GM21786 (cell line): ENCODE results near the gene ST3GAL4.

Experiments
- ATAC-seq: cut with Tn5 transposase; IDR thresholded peaks from one replicate; pipeline ENCODE4 v1.9.1; 2021; ENCODE audit not compliant: unreplicated experiment

ST3GAL4 gene

DNA sequence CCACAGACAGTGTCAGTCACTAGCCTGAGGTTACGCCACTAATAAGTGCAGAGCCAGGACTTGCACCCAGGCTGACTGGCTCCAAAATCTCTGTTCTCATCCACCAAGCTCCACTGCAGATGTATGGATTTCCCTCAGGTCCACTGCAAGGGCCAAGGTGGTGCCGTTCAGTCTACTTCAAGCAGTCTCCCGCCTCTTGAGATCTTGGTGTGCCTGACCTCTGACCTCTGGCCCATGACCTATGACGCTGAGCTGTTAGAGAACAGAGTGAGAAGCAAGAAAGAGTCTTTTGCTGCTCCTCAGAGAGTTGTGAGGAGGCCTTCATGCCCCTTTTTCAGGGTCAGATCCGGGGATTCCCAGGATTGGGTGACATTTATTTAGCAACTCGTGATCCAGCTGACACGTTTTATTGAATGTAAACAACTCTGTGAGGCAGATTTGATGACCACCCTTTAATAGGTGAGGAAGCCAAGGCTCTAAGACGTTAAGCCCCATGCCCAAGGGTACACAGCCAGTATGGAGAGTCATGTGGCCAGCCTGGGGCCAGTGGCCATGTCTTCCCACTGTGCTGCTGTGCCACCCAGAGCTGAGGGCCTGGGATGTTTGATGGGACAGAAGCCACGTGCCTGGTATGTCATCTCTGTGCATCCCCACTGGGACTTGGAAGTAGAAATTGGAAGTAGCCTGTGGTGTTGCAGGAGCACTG is 26.4 kb upstream of the ST3GAL4 start:
- ATAC-seq: no peak

DNA sequence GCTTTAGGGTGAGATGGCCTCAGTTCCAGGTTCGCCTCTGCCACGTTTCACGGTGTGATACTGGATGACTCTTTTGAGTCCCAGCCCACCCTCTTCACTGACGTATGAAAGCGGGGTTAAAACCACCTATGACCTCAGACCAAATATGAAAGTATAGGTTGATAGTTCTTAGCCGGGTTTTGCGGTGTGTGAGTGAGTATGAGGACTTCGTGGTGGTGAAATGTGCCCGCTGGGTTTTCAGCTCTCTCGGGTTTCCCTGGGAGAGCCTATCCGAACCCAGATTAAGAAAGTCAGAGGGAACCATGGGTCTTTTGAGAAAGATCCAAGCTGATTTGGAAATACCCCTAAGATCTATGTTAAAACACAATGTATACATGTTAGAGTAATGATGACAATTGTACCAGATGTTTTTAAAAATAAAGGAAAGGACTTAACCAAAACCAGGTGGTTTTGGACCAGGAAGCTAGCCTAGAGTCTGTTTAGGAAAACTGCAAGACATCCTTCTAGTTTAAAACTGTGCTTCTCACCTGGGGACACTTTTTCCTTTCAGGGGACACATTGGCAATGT is 25.8 kb upstream of the ST3GAL4 start:
- ATAC-seq: no peak

DNA sequence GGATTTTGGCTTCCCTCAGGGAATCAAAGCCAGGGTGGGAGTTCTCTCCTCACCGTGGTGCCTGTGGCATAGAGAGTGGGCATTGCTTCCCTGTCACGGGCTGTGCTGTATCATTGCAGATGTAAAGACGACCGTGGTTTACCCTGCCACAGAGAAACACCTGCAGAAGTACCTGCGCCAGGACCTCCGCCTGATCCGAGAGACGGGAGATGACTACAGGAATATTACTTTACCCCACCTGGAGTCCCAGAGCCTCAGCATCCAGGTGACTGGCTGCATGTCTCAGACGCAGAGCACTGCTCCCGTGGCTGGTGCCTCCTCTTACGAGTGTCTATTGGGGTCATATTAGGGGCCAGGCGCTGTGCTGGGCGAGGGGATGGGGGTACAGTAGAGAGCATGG is 24.2 kb upstream of the ST3GAL4 start:
- no peak for ATAC-seq

DNA sequence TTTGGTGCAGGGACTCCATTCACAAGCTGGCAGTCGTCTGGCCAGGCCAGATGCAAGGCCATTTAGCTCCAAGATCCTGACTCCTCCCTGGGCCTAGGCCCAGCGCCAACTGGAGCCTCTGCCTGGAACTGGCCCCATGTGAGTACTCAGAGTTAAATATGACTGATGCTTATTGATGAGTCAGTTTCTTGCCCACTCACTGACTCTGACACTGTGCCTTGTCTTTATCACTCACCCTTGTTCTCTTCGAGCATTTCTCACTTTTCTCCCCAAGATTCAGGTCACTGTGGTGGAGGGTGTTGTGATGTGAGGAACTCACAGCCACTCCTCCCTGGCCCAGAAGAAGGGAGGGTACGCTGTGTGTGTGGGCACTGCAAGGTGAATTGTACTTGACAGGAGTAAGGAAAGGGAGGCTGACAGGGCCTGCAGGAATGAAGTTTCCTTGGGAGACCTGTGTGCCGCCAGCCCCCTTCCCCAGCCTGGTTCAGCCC is 23.2 kb upstream of the ST3GAL4 start:
- no peak for ATAC-seq

DNA sequence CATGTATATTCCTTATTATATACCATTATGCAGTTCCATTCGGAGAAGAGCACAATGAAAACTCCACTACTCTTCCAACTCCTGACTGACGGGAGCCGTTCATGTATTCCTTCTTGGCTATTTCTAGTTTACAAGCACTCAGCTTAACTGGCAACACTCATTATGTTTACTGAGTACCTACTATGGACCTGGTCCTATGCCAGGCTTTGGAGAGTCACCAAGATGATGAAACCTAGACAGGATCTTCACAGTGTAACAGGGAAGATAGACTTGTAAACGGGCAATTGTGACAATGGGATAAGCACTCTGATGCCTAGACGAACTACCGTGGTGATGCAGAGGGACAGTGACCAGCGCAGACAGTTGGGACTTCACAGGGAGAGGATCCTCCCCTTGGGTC is 22.3 kb upstream of the ST3GAL4 start:
- ATAC-seq: no peak

DNA sequence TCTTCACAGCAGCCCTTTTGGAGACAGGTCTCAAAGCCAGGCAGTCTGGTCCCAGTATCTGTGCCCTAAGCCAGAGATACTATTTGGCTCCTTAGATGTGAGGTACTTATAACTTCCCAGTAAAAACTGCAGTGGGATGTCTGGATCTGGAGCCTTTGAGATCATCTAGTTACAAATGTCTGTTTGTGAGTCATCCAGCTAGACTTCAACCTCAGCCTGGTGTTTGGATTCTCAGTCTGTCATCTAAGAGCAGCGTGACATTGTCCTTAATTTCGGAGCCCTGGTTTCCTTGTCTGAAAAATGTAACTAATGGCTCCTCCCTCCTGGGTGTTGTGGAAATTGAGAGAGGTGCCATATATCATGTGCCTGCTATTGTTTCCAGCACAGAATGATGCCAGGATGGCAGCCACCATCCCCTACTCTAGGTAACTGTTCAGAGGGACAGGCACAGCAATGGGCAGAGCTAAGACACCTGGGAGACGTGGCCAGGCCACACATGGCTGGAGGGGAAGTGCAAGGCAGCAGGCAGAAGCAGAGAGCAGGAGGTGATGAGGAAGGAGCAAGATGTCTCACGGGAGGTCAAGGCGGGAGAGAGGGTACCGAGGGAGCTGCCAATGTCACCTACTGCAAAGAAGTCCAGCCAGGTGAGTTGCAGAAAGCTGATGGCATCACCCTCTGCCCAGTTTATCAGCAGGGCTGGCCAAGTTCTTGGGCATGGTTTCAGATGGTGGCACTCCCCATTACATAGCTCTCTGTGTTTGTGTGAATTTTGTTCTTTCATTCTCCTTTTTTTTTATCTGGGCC is 20.6 kb upstream of the ST3GAL4 start:
- no peak for ATAC-seq

DNA sequence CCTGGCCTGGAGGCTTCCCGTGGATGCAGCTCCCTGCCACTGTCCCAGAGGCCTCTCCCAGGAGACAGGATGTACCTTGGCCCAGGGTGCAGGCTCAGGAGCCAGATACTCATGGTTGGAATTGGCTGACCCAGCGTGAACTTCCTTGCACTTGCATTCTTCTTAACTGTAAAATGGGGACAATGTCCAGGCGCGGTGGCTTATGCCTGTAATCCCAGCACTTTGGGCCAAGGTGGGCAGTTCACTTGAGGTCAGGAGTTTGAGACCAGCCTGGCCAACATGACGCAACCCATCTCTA is 20.1 kb upstream of the ST3GAL4 start:
- ATAC-seq: no peak

DNA sequence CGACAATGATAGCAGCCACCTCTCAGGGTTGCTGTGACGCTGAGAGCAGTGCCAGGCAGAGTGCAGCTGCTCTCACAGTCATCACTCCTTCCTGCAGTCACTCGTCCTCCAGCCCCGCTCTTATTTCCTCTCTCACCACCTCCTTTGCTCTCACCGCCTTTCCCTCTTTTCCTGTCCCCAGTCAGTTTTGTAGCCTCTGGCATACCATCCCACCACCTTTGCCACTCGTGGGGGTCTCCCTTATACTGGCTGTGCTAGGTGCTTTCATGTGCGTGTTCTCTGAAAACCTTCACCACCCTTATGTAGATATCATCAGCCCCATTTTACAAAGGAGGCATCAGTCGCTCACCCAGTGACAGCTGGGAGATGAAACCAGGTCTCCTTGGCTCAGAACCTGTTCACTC is 19.3 kb upstream of the ST3GAL4 start:
- no peak for ATAC-seq

DNA sequence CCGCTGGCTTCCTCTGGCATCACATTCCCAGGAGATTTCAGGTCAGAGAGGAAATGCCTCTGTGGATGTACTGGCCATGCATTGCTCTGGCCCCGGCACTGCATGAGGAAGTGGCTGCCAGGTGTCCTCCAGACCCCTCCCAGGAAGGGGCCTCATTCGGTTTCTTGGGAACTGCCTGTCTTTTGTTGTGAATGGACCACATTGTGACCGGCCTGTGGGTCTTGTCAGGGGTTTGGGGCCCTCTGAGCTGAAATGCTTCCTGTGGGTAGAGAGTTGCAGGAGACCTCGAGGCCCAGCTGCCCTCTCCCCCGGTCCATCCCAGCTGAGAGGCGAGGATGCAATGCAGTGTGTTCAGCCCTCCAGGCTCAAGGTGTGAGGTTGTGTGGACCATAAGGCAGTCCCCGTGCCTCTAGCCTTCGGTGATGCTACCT is 18.8 kb upstream of the ST3GAL4 start:
- ATAC-seq: no peak

DNA sequence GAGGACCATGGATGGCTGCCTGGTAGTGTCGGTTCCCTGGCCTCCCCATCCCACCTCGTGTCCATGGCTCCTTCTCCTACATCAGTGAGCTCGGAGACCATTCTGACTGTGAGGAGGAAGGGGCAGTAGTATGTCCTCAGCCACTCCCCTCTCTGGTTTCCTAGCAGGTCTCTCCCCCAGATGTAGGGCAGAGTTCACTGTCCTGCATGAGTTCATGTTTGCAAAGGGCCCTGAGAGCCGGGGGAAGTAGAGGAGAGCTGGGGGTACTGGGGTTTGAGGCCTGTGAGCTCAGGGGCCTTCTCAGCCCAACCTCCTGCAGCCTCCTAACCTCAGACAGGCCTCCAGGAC is 18.4 kb upstream of the ST3GAL4 start:
- no peak for ATAC-seq

DNA sequence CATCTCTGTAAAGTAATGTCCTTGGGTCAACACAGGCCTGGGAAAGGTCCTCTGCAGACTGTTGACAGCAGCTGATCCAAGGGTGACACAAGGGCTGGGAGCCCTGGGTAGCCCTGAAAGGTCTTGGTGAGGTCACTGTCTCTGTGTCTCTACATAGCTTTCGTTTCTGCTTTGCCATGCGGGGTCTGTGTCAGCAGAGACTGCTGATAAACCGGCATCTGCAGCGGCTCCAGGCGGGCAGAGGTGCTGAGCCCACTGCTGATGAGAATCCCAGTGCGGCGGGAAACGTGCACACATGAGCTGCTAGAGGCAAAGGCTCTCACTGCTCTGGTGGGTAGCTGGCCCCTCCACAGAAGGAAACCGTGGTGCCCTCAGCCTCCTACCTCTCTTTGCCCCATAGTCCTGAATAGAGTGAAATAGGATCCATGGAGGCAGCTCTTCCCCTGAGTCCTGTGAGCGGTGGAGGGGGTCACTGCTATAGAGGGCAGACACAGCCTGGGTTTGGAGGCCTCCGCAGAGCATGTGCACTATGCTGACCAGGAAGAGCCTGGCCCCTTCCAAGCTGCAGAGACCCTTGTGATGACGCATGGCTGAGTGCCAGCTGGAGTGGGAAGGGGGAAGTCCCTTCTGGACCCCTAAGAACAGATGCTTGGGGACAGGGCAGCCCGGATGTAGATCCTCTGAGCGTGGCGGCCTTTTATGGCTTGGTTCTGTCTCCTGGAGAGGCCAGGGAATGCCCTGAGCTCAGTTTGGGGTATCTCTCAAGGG is 17.8 kb upstream of the ST3GAL4 start:
- ATAC-seq: no peak

DNA sequence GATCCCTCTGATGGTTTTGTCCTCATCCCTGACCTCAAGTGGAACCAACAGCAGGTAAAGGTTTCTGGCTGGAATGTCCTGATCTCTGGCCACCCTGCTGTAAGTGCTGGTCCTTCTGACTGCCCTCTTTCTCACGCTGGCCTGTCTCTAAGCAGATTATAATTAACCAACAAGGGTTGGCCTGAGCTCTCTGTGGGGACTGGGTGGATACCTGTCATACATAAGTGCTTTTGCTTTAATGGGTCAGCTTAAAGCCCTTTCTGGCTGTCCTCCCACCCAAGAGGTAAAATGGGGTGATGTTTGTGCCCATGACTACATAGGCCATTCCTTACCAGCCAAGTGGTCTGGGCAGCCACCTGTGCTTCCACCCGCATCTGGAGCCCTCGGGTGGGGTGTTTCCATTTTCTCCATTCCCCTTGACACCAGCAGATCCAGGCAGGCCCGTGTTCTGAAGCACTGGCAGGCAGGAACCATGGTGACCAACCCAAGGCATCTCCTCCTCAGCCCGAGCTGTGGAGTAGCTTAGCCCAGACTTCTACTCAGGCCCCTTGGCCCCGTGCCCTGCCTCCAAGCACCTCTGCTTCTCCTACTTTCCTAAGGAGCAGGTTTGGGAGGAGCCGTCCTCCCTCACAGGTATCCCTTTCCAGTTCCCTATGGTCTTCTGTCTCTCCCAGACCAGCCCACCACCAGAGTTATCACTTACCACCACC is 17.0 kb upstream of the ST3GAL4 start:
- ATAC-seq: no peak

DNA sequence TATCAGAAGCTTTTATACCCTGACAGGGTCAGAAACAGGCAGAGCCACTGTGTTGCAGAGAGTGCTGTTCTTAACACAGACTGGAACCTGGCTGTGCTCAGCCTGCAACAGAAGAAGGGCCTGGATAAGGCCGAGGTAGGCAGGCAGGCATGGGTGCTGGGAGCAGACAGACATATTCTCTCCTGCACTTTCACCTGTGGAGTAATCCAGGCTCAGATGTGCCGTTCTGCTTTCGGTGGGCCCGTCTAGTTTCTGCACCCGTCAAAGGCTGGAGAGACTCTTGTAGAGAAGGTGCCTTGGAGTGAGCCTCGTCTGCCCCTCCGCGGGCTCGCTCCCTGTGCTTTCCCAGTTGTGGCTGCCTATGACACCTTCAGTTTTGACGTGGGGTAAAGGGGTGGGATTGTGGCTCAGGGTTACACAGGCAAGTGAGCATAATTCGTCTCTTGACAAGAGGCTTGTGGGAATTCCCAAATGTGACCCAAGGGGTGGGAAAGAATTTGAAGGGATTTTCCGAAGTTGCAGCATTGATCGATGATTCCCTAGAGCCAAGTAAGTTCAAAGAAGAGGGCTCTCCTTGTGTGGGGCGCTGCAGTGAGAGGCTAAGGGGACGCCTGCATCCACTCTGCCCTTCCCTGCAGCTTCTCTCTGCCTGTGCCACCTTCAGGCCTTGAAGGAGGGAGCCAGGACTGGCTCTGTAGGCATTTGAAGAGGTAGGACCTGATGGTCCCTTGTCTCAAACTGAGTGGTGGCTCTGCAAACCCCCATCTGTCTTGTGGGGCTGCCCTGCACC is 16.2 kb upstream of the ST3GAL4 start:
- ATAC-seq: no peak

DNA sequence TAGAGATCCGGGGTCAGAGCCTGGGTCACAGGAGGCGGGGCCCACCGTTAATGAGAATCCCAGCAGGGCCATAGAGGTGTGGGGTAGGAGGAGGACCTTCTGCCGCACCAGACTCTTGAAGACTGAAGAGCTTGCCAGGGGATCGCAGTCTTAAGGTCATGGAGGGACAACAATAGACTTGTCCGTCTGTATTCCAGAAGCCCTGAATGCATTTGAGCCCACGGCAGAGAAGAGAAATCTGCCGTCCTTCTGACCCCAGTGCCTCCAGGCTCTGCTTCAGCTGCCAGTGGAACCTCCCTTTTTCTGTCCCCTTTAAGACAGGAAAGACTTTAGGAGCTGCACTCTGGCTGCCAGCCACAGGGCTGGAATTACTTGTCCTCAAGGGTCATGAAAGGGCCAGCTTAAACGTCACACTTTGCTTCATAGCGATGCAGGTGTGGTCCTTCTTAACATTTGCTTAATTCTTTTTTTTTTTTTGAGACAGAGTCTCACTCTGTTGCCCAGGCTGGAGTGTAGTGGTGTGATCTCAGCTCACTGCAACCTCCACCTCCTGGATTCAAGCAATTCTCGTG is 15.5 kb upstream of the ST3GAL4 start:
- ATAC-seq: no peak

DNA sequence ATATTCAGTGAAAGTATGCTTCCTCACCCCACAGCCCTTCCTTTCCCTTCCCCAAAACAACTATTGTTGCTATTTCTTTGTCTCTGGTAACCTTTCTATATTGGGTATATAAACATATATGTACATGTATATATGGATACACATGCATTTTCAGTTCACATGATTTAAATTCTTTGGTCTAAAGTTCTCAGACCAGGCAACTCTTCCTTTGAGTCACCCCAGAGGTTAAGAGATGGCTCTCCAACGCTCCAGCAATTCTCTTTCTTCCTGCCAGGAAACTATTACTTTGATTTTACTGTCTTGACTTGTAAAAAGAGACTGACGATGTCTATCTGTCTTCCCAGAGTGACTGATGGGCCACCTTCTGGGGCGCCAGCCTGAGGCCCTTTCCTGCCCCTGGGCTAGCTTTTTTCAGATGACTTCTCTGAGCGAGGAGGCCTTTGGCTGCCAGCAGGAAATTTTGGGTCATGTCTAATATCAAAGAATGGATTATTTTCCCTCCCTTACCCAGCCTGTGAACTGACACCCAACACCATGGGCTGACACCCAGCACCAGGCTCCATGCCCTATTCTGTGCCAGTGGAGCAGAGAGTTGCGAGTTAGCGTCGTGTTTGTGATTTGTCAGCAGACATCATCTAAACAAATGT is 14.4 kb upstream of the ST3GAL4 start:
- ATAC-seq: no peak

DNA sequence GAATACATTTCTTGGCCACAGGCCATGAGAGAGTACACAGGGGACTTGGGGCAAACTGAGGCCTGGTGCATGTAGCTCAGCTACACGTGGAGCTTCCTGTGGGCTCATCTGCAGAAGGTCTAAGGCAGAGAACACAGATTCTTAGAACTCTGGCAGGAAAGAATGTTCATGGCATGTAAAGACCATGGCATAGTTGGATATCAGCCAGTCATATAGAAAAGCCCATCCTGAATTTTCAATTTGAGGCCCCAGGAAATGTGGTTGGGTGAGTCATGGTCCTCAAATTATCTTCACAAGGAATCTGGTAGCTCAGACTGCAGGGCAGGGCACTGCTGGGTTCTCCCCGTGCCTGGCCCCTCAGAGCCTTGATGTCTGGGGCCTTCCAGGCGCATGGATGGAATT is 13.7 kb upstream of the ST3GAL4 start:
- no peak for ATAC-seq

DNA sequence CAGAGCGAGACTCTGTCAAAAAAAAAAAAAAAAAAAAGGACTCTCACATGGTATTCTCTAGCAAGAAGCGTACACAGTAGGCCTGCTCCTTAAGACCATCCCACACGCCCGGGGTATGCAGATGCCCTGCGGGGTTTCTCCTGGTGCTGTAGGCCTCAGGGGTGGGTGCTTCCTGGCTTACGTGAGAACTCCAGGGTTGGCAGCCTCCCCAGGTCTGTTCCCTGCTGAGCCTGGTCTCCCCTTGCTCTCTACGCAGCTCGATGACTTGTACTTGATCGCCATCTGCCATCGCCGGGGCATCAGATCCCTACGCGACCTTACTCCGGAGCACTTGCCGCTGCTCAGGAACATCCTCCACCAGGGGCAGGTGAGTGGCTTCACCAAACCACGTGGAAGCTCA is 12.4 kb upstream of the ST3GAL4 start:
- ATAC-seq: no peak

DNA sequence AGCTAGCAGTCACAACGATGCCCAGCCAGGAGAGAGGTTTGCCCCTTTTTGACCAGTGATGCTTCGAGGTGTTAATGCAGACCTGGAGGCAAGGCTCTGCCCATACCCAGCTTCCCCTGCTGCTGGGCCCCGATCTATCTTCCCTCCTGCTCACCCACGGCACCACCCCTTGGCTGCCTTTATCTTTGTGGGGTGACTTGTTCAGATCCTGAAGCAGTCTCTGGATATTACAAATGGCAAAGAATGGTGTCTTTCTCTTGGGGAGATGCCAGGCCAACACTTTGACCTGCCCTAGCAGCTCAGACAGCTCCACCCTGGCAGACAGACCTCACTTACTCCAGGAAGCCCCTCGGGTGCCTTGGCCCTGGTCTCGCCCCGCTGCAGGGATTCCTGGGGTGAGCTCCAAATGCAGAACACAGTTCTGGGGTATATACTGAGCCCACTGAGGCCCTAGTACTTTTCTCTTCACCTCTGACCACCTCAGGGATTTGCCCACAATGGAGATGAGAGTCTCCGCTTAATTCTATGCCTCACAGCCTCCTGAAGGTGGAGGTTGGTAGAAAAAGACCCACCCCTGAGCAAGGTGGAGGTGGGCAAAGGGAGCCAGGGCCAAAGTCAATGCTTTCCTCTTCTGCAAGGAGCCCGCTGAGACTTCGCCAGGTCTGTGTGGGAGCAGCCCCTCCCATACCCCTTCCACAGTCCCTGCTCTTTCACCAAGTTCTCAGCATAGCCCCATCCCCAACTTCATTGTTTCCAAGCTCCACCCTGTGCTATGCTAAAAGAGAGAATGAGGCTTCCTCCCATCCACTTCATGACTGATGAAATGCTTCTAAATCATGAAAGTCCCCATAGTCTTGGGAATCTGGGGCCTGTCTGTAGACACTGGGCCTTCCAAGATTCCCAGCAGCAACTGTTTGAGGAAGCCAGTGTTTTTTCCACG is 11.1 kb upstream of the ST3GAL4 start:
- ATAC-seq: no peak
